Measurements from ENCODE around the gene SEMA4G.

SEMA4G gene

GRCh38 chr10:100969187-100970075 is at the start of gene SEMA4G:
SEMA4G (plus strand) TSS chr10:100969504; CDS start chr10:100972913, 3,409 bp downstream.
- peak; percentile 34 to 42 for DNase-seq (ENCODE audit: low read depth in 2 of 2)

- DNase-seq (ENCODE audit: low read depth in 2 of 2), result no peak
These were observed 45.7 kb upstream of the SEMA4G start for GRCh38 chr10:100923580-100923979.

GRCh38 chr10:100927266-100927665 is 42.0 kb upstream of the SEMA4G start:
- DNase-seq (ENCODE audit: low read depth in 2 of 2), result no peak

GRCh38 chr10:100928039-100928438 is 41.3 kb upstream of the SEMA4G start:
- DNase-seq (ENCODE audit: low read depth in 2 of 2), result no peak

- DNase-seq (ENCODE audit: low read depth in 2 of 2), result no peak
These were observed 38.9 kb upstream of the SEMA4G start for GRCh38 chr10:100930368-100930767.

GRCh38 chr10:100934084-100934659 is 35.1 kb upstream of the SEMA4G start:
- DNase-seq (ENCODE audit: low read depth in 2 of 2), result no peak

GRCh38 chr10:100939763-100940344 is 29.4 kb upstream of the SEMA4G start:
- DNase-seq (ENCODE audit: low read depth in 2 of 2), result no peak

- DNase-seq (ENCODE audit: low read depth in 2 of 2), result no peak
These were observed 27.1 kb upstream of the SEMA4G start for GRCh38 chr10:100942229-100942628.

GRCh38 chr10:100943508-100943907 is 25.8 kb upstream of the SEMA4G start:
- DNase-seq (ENCODE audit: low read depth in 2 of 2), result no peak

GRCh38 chr10:100945754-100946153 is 23.6 kb upstream of the SEMA4G start:
- no peak for DNase-seq (ENCODE audit: low read depth in 2 of 2)

- no peak for DNase-seq (ENCODE audit: low read depth in 2 of 2)
These were observed 20.4 kb upstream of the SEMA4G start for GRCh38 chr10:100948916-100949315.

- DNase-seq (ENCODE audit: low read depth in 2 of 2), result no peak
These were observed 9.1 kb upstream of the SEMA4G start for GRCh38 chr10:100960251-100960650.

- no peak for DNase-seq (ENCODE audit: low read depth in 2 of 2)
These were observed 6.8 kb upstream of the SEMA4G start for GRCh38 chr10:100962351-100963080.

- no peak for DNase-seq (ENCODE audit: low read depth in 2 of 2)
These were observed 5.5 kb upstream of the SEMA4G start for GRCh38 chr10:100963826-100964225.

GRCh38 chr10:100965820-100966219 is 3.5 kb upstream of the SEMA4G start:
- no peak for DNase-seq (ENCODE audit: low read depth in 2 of 2)

- no peak for DNase-seq (ENCODE audit: low read depth in 2 of 2)
These were observed 2.4 kb upstream of the SEMA4G start for GRCh38 chr10:100966887-100967286.

GRCh38 chr10:100967332-100967731 is 2.0 kb upstream of the SEMA4G start:
- DNase-seq (ENCODE audit: low read depth in 2 of 2), result no peak

GRCh38 chr10:100968062-100968736 is 1.1 kb upstream of the SEMA4G start:
- DNase-seq (ENCODE audit: low read depth in 2 of 2), result no peak

GRCh38 chr10:100968863-100969186 is 479 bp upstream of the SEMA4G start:
- no peak for DNase-seq (ENCODE audit: low read depth in 2 of 2)

- peak in 1 of 2 donors; percentile 13 for DNase-seq (ENCODE audit: low read depth in 2 of 2)
These were observed 991 bp downstream of the SEMA4G start for GRCh38 chr10:100970076-100970913.

Measured in stimulated activated CD4-positive, alpha-beta T cell treated with anti-CD3 and anti-CD28 coated beads, Interleukin-1b, Interleukin-23, amount 100 ng/mL, for 4 hours (primary cell).